ENCODE results near the gene ZNF664. TPM values are rescaled to one million over a fixed set of nuclear protein-coding genes. Genes with fewer than 3 reads are reported as not detected.

Gene ZNF664
- total and polyA plus RNA-seq, 2 of the 8 experiments (the other 6 are each of a cell fraction or from before 2014, with no cell fraction given): 22.8 to 51.4 TPM

DNA sequence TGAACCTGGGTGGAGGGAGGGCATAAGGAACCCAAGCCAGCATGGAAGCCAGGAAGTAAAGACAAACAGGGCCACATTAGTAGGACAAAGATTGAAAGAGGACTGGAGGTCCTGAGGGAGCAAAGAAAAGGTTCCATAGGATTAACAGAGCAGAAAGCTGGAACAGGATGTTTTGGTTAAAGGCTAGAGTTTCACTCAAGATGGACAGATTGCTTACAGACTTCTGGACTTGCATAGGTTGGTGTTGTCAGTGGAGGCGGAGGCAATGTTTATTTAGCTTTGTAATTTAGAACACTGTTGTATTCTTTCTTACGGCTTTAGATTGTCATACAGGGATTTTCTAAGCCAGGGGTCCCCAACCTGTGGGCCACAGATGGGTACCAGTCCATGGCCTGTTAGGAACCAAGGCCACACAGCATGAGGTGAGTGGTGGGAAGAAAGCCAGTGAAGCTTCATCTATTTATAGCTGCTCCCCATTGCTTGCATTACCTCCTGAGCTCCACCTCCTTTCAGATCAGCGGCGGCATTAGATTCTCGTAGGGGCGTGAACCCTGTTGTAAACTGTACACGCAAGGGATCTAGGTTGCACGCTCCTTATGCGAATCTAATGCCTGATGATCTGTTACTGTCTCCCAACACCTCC, 31.3 kb downstream of the ZNF664 start (continued):
- no peak for TF ChIP-seq CEBPB (IDR thresholded peaks at IDR 0.05; ENCODE audit: low read depth, low read length)
- TF ChIP-seq PHF8 (conservative IDR thresholded peaks at IDR 0.05; ENCODE audit: low read depth, low read length): no peak
- no peak for TF ChIP-seq GABPA (IDR thresholded peaks at IDR 0.05; ENCODE audit: borderline replicate concordance, insufficient read depth, low read length)
- TF ChIP-seq TEAD4 (IDR thresholded peaks at IDR 0.05; ENCODE audit: low read depth, low read length): no peak
- TF ChIP-seq HDAC6 (IDR thresholded peaks at IDR 0.05; ENCODE audit: low read depth, low read length): no peak
- TF ChIP-seq SIX5 (IDR thresholded peaks at IDR 0.05; ENCODE audit: low read depth, low read length): no peak
